ENCODE data around the gene AHSG. TPM values are rescaled to one million over a fixed set of nuclear protein-coding genes. Genes with fewer than 3 reads are reported as not detected.

AHSG gene
- total and polyA plus RNA-seq, 10 of the 15 experiments (the other 5 are each of a cell fraction or from before 2014, with no cell fraction given) = 0.06 to 0.90 (median 0.15) TPM; not detected in 7

GRCh38 chr3:186664119-186664495, 51.2 kb downstream of the AHSG start:
- no peak for FAIRE-seq
- Histone ChIP-seq H3K4me2 (ENCODE audit: control insufficient read depth, insufficient read depth) (no peak overlapping the region), H3K4me1 (ENCODE audit: control insufficient read depth, insufficient read depth, low read length) (no peaks in the 10 kb centered on the region), H3K4me3 (no peak overlapping the region), H3K36me3 (ENCODE audit: control insufficient read depth in 2 of 2, insufficient read depth in 2 of 2, low read length in 1 of 2) (no peaks in the 10 kb centered on the region), H4K20me1 (ENCODE audit: control insufficient read depth, insufficient read depth) (no peaks in the 10 kb centered on the region), H2AFZ (ENCODE audit: control insufficient read depth, low read depth, low read length) (no peak overlapping the region), H3K27ac (ENCODE audit: control insufficient read depth, insufficient read depth) (no peak overlapping the region), H3K79me2 (ENCODE audit: control insufficient read depth, insufficient read depth, low read length) (no peaks in the 10 kb centered on the region), H3K27me3 (replicated peaks in 1 of 2; ENCODE audit: control insufficient read depth in 2 of 2, insufficient read depth in 2 of 2, low read length in 1 of 2) (peaks cover 0 to 2% of the 10 kb centered on the region in 2 experiments; a peak in 2 of 4 replicates), H3K9ac (ENCODE audit: control insufficient read depth, insufficient read depth, low read length) (no peak overlapping the region), H3K9me3 (replicated peaks; ENCODE audit: control insufficient read depth, insufficient read depth, low read length) (no peaks in the 10 kb centered on the region)
- DNase-seq (ENCODE audit: low read depth, low spot score) = no peak
- ATAC-seq = no peak
- intact Hi-C loops (cut with micrococcal nuclease; ENCODE audit: unreplicated experiment) = no loop called here
- no TSS peak for BruUV-seq (replicated peaks)
- ChIA-PET CTCF (interaction anchor here (1.3 kb wide), 1 partner anchor 50 kb away, joined by 5 read pairs; no protein-coding TSS in a partner anchor), POLR2A (no interaction called here), SMC1A (ENCODE audit: uncharacterized antibody, unreplicated experiment) (interaction anchor here (0.7 kb wide), 1 partner anchor 934 kb away, joined by 3 read pairs; no protein-coding TSS in a partner anchor), RAD21 (ENCODE audit: unreplicated experiment) (no interaction called here)
- TF ChIP-seq MTA2 (IDR thresholded peaks at IDR 0.05; ENCODE audit: low read depth) (no peak), TCF12 (IDR thresholded peaks at IDR 0.05; ENCODE audit: low read depth, low read length) (no peak), SMC3 (IDR thresholded peaks at IDR 0.05; ENCODE audit: borderline replicate concordance, low read length) (no peak), MTA3 (IDR thresholded peaks at IDR 0.05; ENCODE audit: borderline replicate concordance, low read length) (no peak), TARDBP (IDR thresholded peaks at IDR 0.05; ENCODE audit: borderline replicate concordance) (no peak), TCF7 (IDR thresholded peaks at IDR 0.05; ENCODE audit: borderline replicate concordance) (no peak), PKNOX1 (IDR thresholded peaks at IDR 0.05) (no peak), ZNF274 (IDR thresholded peaks at IDR 0.05; ENCODE audit: insufficient read depth, insufficient read length) (no peak), CTCF (IDR thresholded peaks at IDR 0.05 in 2 of 3, conservative IDR thresholded peaks at IDR 0.05 in 1 of 3; ENCODE audit: control insufficient read depth in 2 of 3, extremely low read depth in 1 of 3, insufficient read depth in 1 of 3, low read depth in 3 of 3, low read length in 3 of 3) (no peak), STAT1 (conservative IDR thresholded peaks at IDR 0.05) (no peak), CHD4 (IDR thresholded peaks at IDR 0.05) (no peak), ZNF687 (IDR thresholded peaks at IDR 0.05) (no peak), HSF1 (IDR thresholded peaks at IDR 0.05; ENCODE audit: low read depth, low read length) (no peak), ETV6 (conservative IDR thresholded peaks at IDR 0.05 in 1 of 2, IDR thresholded peaks at IDR 0.05 in 1 of 2; ENCODE audit: borderline replicate concordance in 1 of 2, low read depth in 1 of 2) (no peak), LARP7 (IDR thresholded peaks at IDR 0.05) (no peak), PML (IDR thresholded peaks at IDR 0.05; ENCODE audit: low read length) (no peak), JUNB (IDR thresholded peaks at IDR 0.05) (no peak)
- in situ Hi-C loops (cut with MboI) = no loop called here
